ENCODE results near the gene PTTG1. TPM values are rescaled to one million over a fixed set of nuclear protein-coding genes. Genes with fewer than 3 reads are reported as not detected.

PTTG1 gene
- total and polyA plus RNA-seq, 3 experiments from 2014 or later = 40.2 to 82.2 (median 79.8) TPM

DNA sequence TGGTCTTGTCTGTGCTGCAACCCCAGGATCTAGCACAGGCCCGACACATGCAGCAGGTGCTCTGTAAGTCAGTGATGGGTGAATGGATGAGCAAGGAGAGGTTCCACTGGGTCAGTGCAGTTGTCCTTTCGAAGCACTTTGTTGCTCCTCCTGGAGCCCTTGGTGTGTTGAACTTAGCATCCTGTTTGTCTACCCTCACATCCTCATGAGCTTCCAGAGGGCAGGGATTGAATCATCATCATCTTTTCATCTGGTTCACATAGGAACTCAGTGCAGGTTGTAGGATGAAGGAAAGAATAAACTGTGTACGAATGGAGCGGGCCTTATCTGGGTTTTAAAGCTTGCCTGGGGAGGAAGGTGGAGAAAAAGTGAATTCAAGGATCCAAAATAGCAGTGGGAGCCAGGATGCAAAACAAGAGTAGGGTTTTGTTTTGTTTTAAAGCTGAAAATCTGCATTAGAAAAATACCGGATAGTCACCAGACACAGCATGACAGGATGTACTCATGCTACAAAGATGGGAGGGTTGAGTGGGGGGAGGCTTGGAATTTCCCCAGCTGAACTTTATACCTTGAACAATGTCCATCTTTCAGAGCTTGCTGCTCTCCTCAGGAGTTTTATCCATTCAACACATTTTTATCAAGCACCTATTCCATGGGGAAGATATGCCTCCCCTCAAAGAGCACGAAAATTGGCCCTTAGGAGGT is 55.8 kb downstream of the PTTG1 start:
- Histone ChIP-seq H3K27ac (ENCODE audit: low read depth, low read length) (no peak overlapping the region), H3K4me3 (ENCODE audit: low read length) (no peak overlapping the region), H3K9me3 (ENCODE audit: low read length) (no peaks in the 10 kb centered on the region), H3K27me3 (ENCODE audit: insufficient read depth, low read length, poor library complexity, severe bottlenecking) (no peaks in the 10 kb centered on the region), H3K4me1 (ENCODE audit: insufficient read depth, low read length) (peaks cover 18% of the 10 kb centered on the region), H3K36me3 (ENCODE audit: insufficient read depth, low read length) (no peaks in the 10 kb centered on the region)
- peaks cover 66 to 89% (median 89%) of the 10 kb centered on the region in 3 donors for H3K4me1 Mint-ChIP-seq
- no peaks in the 10 kb centered on the region for H3K9me3 Mint-ChIP-seq
- peak overlapping the region; percentile 47 to 93 (median 80) for H3K27ac Mint-ChIP-seq
- CTCF ChIA-PET = interaction anchor here (1.5 to 3.7 kb wide), 3 partner anchors 18 to 39 kb away, joined by 4 to 18 read pairs (median 6); no protein-coding TSS in a partner anchor
- POLR2A ChIA-PET = no interaction called here
- peaks cover 4 to 17% (median 16%) of the 10 kb centered on the region in 3 donors for H3K36me3 Mint-ChIP-seq
- H3K27me3 Mint-ChIP-seq = no peaks in the 10 kb centered on the region
- no peak for DNase-seq
- peak overlapping the region; percentile 8 to 70 (median 57) for H3K4me3 Mint-ChIP-seq

DNA sequence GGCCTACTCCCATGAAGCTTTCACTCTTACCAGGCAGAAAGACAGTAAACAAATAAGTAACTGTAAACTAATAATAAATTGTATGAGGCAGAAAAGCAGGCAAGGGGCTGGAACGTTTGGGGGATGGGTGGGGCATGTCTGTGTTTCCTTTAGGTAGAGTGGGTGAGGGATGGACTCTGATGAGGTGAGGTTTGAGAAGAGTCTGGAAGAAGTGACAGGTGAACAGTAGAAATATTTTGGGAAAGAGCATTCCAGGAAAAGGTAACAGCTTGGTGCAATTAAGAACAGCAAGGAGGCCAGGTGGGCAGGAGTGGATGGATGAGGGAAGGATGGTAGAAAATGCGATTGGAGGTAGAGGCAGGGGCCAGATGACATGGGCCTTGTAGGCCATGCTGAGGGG is 56.5 kb downstream of the PTTG1 start:
- no peaks in the 10 kb centered on the region for H3K27me3 Mint-ChIP-seq
- H3K4me1 Mint-ChIP-seq = peaks cover 61 to 89% (median 87%) of the 10 kb centered on the region in 3 donors
- H3K36me3 Mint-ChIP-seq = peaks cover 4 to 17% (median 16%) of the 10 kb centered on the region in 3 donors
- H3K27ac Mint-ChIP-seq = peak overlapping the region in 7 of 8 donors; percentile 4 to 93 (median 82)
- Histone ChIP-seq H3K4me3 (ENCODE audit: low read length) (no peak overlapping the region), H3K9me3 (ENCODE audit: low read length) (no peaks in the 10 kb centered on the region), H3K27me3 (ENCODE audit: insufficient read depth, low read length, poor library complexity, severe bottlenecking) (no peaks in the 10 kb centered on the region), H3K27ac (ENCODE audit: low read depth, low read length) (no peak overlapping the region), H3K4me1 (ENCODE audit: insufficient read depth, low read length) (peaks cover 16% of the 10 kb centered on the region), H3K36me3 (ENCODE audit: insufficient read depth, low read length) (no peaks in the 10 kb centered on the region)
- ChIA-PET POLR2A (no interaction called here), CTCF (interaction anchor here (1.1 to 3.7 kb wide), 4 partner anchors 8 to 39 kb away, joined by 3 to 18 read pairs (median 5); no protein-coding TSS in a partner anchor)
- no peaks in the 10 kb centered on the region for H3K9me3 Mint-ChIP-seq
- H3K4me3 Mint-ChIP-seq = peak overlapping the region in 3 of 7 donors; percentile 3 to 27 (median 22)
- DNase-seq = no peak

Other genes starting within 250 kb of the PTTG1 start
- not detected for gene FABP6, start 192.3 kb upstream of the PTTG1 start, total RNA-seq
- not detected for gene FABP6, start 192.3 kb upstream of the PTTG1 start, polyA plus RNA-seq
- not detected for gene CCNJL, start 109.3 kb upstream of the PTTG1 start, total RNA-seq
- not detected for gene CCNJL, start 109.3 kb upstream of the PTTG1 start, polyA plus RNA-seq
- gene C1QTNF2, start 51.2 kb upstream of the PTTG1 start, total RNA-seq = not detected
- not detected for gene C1QTNF2, start 51.2 kb upstream of the PTTG1 start, polyA plus RNA-seq
- 1 to 10 TPM; 1.0 to 1.2 TPM for gene FAM200C, start 21.8 kb upstream of the PTTG1 start, total RNA-seq
- gene FAM200C, start 21.8 kb upstream of the PTTG1 start, polyA plus RNA-seq = 0.12 TPM
- gene SLU7, start 2.8 kb upstream of the PTTG1 start, total RNA-seq = 10 to 100 TPM; 48.3 to 55.7 TPM
- gene SLU7, start 2.8 kb upstream of the PTTG1 start, polyA plus RNA-seq = 94.1 TPM